Measurements from ENCODE around the gene NBEA.

GRCh38 chr13:35720690-35721554, 778.9 kb downstream of the NBEA start:
- TF ChIP-seq CTCF (IDR thresholded peaks at IDR 0.05) (peak; percentile 92), SIN3A (IDR thresholded peaks at IDR 0.05; ENCODE audit: borderline replicate concordance, insufficient read depth, low read depth, low read length) (no peak), POLR2AphosphoS5 (IDR thresholded peaks at IDR 0.05; ENCODE audit: low read depth, low read length) (no peak), REST (IDR thresholded peaks at IDR 0.05; ENCODE audit: insufficient read depth in 1 of 2, low read depth in 2 of 2, low read length in 1 of 2) (no peak), TCF7L2 (IDR thresholded peaks at IDR 0.05; ENCODE audit: low read depth, low read length) (no peak)
